HCT116 (cell line): ENCODE measurements around the gene RABGAP1. TPM values are rescaled to one million over a fixed set of nuclear protein-coding genes. Genes with fewer than 3 reads are reported as not detected.

Experiments
- ATAC-seq: fragments of 200-7000 bp; cut with Tn5 transposase; 2 replicates; pipeline ENCODE4 v1.9.1; 2020; ENCODE audit warnings: mild to moderate bottlenecking, moderate library complexity
- BruUV-seq: library from RNA; stranded (reverse); fragments of 400-500 nt; replicated peaks from 2 replicates; lab custom pipeline; 2021; lab: Mats Ljungman, UMichigan
- CTCF ChIA-PET: fragments of 300-600 bp; sonication (Branson Sonifier 250); formaldehyde crosslinking; loops from one replicate; lab custom pipeline; 2021; ENCODE audit warnings: antibody characterized with exemption; lab: Charles Lee
- POLR2A ChIA-PET: fragments of 300-600, 350-600 bp; sonication (Branson Sonifier 250); formaldehyde crosslinking; loops from one replicate; lab custom pipeline; 2021; ENCODE audit warnings: antibody characterized with exemption; lab: Charles Lee
- RAD21 ChIA-PET, 2 experiments: fragments of 300-600 bp; sonication (Branson Sonifier 250); formaldehyde crosslinking; loops; one replicate each; lab custom pipeline; 2023; ENCODE audit warnings: low total read pairs in 2 of 2; ENCODE audit not compliant: uncharacterized antibody in 2 of 2, unreplicated experiment in 2 of 2, low non-redundant PET in 1 of 2; lab: Charles Lee
- DNase-seq: peaks from one replicate; pipeline ENCODE4 v3.0.0-alpha.2; 2010; ENCODE audit warnings: low read depth, low spot score
- H2AFZ ChIP-seq: fragments of 200-600 bp; shearing (Covaris generic), sonication (generic); 2 replicates; pipeline ENCODE4 v1.6.1; 2017; ENCODE audit warnings: low read depth, mixed run types, mixed read lengths, antibody characterized with exemption, low read length; ENCODE audit not compliant: poor library complexity, severe bottlenecking
- H3K27ac ChIP-seq: 2 replicates; pipeline ENCODE4 v1.5.1; 2012; ENCODE audit warnings: low read depth, low read length
- H3K27me3 ChIP-seq: fragments of 200-600 bp; sonication (generic); 2 replicates; pipeline ENCODE4 v1.6.1; 2016; ENCODE audit warnings: mixed run types, low read length, mixed read lengths; ENCODE audit not compliant: insufficient read depth
- H3K36me3 ChIP-seq, 2 experiments: fragments of 200-500 bp in 1 of 2; fragments of 200-600 bp in 1 of 2; sonication (Bioruptor generic) in 1 of 2; sonication (generic) in 1 of 2; 2 replicates each; pipeline versions ENCODE4 v1.5.1 to v1.6.1; 2014 to 2016; ENCODE audit warnings: low read length in 2 of 2, inconsistent platforms in 1 of 2, mixed read lengths in 1 of 2, mixed run types in 1 of 2; ENCODE audit not compliant: insufficient read depth in 2 of 2, control insufficient read depth in 1 of 2
- H3K4me1 ChIP-seq, 2 experiments: fragments of 200-600 bp in 1 of 2; sonication (generic) in 1 of 2; 2 replicates each; pipeline versions ENCODE4 v1.5.1 to v1.6.1; 2012 to 2017; ENCODE audit warnings: low read length in 2 of 2, inconsistent platforms in 1 of 2, mild to moderate bottlenecking in 1 of 2, mixed read lengths in 1 of 2, mixed run types in 1 of 2, moderate library complexity in 1 of 2; ENCODE audit not compliant: insufficient read depth in 2 of 2, control insufficient read depth in 1 of 2
- H3K4me2 ChIP-seq: fragments of 200-600 bp; sonication (generic); 2 replicates; pipeline ENCODE4 v1.6.1; 2017; ENCODE audit warnings: mixed run types, low read length, mixed read lengths
- H3K4me3 ChIP-seq, 2 experiments: fragments of 200-600 bp in 1 of 2; sonication (generic) in 1 of 2; replicated peaks in 1 of 2; 2 replicates each; pipeline ENCODE4 v1.5.1; 2011 to 2016; ENCODE audit warnings: low read length in 2 of 2, control low read depth in 1 of 2, low read depth in 1 of 2, mild to moderate bottlenecking in 1 of 2, mixed read lengths in 1 of 2, mixed run types in 1 of 2
- H3K79me2 ChIP-seq: fragments of 200-600 bp; sonication (generic); 2 replicates; pipeline ENCODE4 v1.6.1; 2017; ENCODE audit warnings: mild to moderate bottlenecking, mixed run types, low read length, moderate library complexity, mixed read lengths; ENCODE audit not compliant: insufficient read depth
- H3K9ac ChIP-seq: fragments of 200-600 bp; sonication (generic); 2 replicates; pipeline ENCODE4 v1.6.1; 2016; ENCODE audit warnings: low read length, mixed read lengths
- H3K9me2 ChIP-seq: fragments of 200-600 bp; sonication (generic), shearing (Covaris generic); 2 replicates; pipeline ENCODE4 v1.6.1; 2017; ENCODE audit warnings: mixed run types, mild to moderate bottlenecking, moderate library complexity; ENCODE audit not compliant: insufficient read depth
- H3K9me3 ChIP-seq, 2 experiments: fragments of 200-500 bp in 1 of 2; fragments of 200-600 bp in 1 of 2; sonication (Bioruptor generic) in 1 of 2; sonication (generic) in 1 of 2; 2 replicates each; pipeline ENCODE4 v1.6.1; 2014 to 2017; ENCODE audit warnings: low read length in 2 of 2, mixed read lengths in 2 of 2, inconsistent platforms in 1 of 2, low read depth in 1 of 2, mild to moderate bottlenecking in 1 of 2, mixed run types in 1 of 2, moderate library complexity in 1 of 2; ENCODE audit not compliant: control insufficient read depth in 1 of 2, insufficient read depth in 1 of 2
- H4K20me1 ChIP-seq: fragments of 200-600 bp; sonication (generic), shearing (Covaris generic); 2 replicates; pipeline ENCODE4 v1.6.1; 2017; ENCODE audit warnings: mixed run types, mild to moderate bottlenecking, moderate library complexity; ENCODE audit not compliant: insufficient read depth
- SIN3A ChIP-seq: IDR thresholded peaks from 2 replicates; pipeline ENCODE4 v1.6.1; 2012; ENCODE audit warnings: low read depth
- intact Hi-C: fragments of 100-400 bp; cut with micrococcal nuclease; formaldehyde crosslinking; loops from 2 replicates; pipeline ENCODE4 v1.10.0; 2022
- total RNA-seq: library from RNA; stranded (reverse); gene quantifications from one replicate; pipeline ENCODE4 v1.2.1, GENCODE V29; 2021; ENCODE audit not compliant: unreplicated experiment
- TF ChIP-seq, protein P1 (sequence below), 3 experiments: fragments of 200-600 bp in 1 of 3; sonication (generic) in 1 of 3; IDR thresholded peaks in 2 of 3; conservative IDR thresholded peaks in 1 of 3; 2 replicates each; pipeline ENCODE4 v1.5.1; 2012 to 2017; ENCODE audit warnings: low read depth in 2 of 3, low read length in 2 of 3, antibody characterized with exemption in 1 of 3, borderline replicate concordance in 1 of 3, control low read depth in 1 of 3, mild to moderate bottlenecking in 1 of 3, mixed read lengths in 1 of 3, mixed run types in 1 of 3, moderate library complexity in 1 of 3; ENCODE audit not compliant: insufficient read depth in 1 of 3

Gene RABGAP1
- total RNA-seq, 1 experiment from 2014 or later = 29.7 TPM

DNA sequence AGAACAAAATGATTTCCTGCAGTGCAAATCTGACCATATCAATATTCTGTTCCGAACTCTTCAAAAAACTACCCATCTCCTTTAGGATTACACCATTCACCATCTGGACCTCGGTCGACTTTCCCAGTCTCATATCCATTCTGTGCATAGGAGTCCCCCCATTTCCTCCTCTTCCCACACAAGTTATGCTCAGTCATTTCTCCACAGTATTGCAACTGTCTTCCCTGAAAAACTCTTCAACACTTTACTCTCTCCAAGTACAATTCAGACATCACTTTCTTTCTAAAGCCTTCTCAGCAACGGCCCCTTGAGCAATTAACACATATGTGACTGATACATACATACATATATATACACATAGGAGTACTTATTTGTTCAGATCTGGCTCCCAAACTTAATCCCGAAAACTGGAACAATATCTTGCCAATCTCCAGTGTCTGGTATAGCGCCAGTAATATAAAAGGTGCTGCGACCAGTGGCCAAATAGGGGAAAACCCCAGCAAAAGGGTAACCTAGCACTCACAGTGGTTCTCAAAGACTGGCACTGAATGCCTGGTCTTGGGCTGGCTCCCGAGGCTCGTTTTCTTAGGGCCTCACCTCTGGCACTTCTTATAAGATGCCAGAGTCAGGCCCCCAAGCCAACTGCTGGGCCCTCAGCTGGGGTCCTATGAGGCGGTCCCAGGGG lies 10.1 kb upstream of the RABGAP1 start:
- H3K4me3 ChIP-seq = peak overlapping the region; percentile 96 to 98
- 0 out of 2 replicates have a peak, but pooled peaks cover 5% of the 10 kb centered on the region for H4K20me1 ChIP-seq
- TF ChIP-seq, protein P1, sequence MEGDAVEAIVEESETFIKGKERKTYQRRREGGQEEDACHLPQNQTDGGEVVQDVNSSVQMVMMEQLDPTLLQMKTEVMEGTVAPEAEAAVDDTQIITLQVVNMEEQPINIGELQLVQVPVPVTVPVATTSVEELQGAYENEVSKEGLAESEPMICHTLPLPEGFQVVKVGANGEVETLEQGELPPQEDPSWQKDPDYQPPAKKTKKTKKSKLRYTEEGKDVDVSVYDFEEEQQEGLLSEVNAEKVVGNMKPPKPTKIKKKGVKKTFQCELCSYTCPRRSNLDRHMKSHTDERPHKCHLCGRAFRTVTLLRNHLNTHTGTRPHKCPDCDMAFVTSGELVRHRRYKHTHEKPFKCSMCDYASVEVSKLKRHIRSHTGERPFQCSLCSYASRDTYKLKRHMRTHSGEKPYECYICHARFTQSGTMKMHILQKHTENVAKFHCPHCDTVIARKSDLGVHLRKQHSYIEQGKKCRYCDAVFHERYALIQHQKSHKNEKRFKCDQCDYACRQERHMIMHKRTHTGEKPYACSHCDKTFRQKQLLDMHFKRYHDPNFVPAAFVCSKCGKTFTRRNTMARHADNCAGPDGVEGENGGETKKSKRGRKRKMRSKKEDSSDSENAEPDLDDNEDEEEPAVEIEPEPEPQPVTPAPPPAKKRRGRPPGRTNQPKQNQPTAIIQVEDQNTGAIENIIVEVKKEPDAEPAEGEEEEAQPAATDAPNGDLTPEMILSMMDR (IDR thresholded peaks at IDR 0.05 in 2 of 3, conservative IDR thresholded peaks at IDR 0.05 in 1 of 3; ENCODE audit: borderline replicate concordance in 1 of 3, insufficient read depth in 1 of 3, low read depth in 2 of 3, low read length in 2 of 3) = 0 out of 6 replicates have a peak, but pooled peaks of 1 of the 3 experiments have one; percentile 7
- no peak for TF ChIP-seq SIN3A
- ChIA-PET CTCF (interaction anchor here (1.2 to 1.5 kb wide), 2 partner anchors 10 to 61 kb away, joined by 3 to 5 read pairs; partner anchors contain the start of gene RABGAP1), POLR2A (interaction anchor here (0.9 to 2.1 kb wide), 4 partner anchors 10 to 113 kb away, joined by 3 to 25 read pairs (median 14); partner anchors contain the start of genes RABGAP1, RC3H2 and ZBTB6), RAD21 (interaction anchor here (1.0 to 1.1 kb wide), 2 partner anchors 10 to 18 kb away, joined by 3 to 4 read pairs; partner anchors contain the start of genes RABGAP1 (in 1 of the 2) and ZBTB6 (in 1 of the 2))
- peak overlapping the region; percentile 89 for H3K9ac ChIP-seq
- peaks cover 2 to 16% of the 10 kb centered on the region in 2 experiments; a peak in 3 of 4 replicates for H3K4me1 ChIP-seq
- H3K27me3 ChIP-seq = no peaks in the 10 kb centered on the region
- peak; percentile 37 for ATAC-seq
- BruUV-seq = no TSS peak
- peak overlapping the region; percentile 85 for H3K4me2 ChIP-seq
- H3K36me3 ChIP-seq = no peaks in the 10 kb centered on the region
- intact Hi-C loops = loop anchor here (1.0 kb wide), 1 partner anchor 17 kb away; the partner anchor contains the start of gene ZBTB6
- H3K79me2 ChIP-seq = peaks cover 85% of the 10 kb centered on the region
- H3K9me3 ChIP-seq = no peaks in the 10 kb centered on the region
- peak overlapping the region; percentile 74 for H3K27ac ChIP-seq
- no peak for DNase-seq
- 0 out of 2 replicates have a peak, but pooled peaks cover 3% of the 10 kb centered on the region for H3K9me2 ChIP-seq
- no peak overlapping the region for H2AFZ ChIP-seq
